ENCODE data around the gene KIRREL2. TPM values are rescaled to one million over a fixed set of nuclear protein-coding genes. Genes with fewer than 3 reads are reported as not detected.

Gene KIRREL2
- total RNA-seq, 4 donors from 2014 or later = not detected

- intact Hi-C loops (cut with DNase I; ENCODE audit: low total_unique reads) (no loop called here), in situ Hi-C loops (cut with MboI; ENCODE audit: low pct_ligation_motif_present in 1 of 4, low pct_unique_long_range_greater_than_20kb in 1 of 4, low sequenced_read_pairs in 3 of 4) (no loop called here)
- H3K9me3 ChIP-seq = no peaks in the 10 kb centered on the region
- no peak overlapping the region for H3K27ac ChIP-seq
- peaks cover 10 to 24% (median 20%) of the 10 kb centered on the region in 4 donors for H3K4me1 ChIP-seq
- 68 to 86% methylated on average over 4 to 12 of the region's 12 CpGs for WGBS, 2 donors (ENCODE audit: low coverage in 1 of 2)
- no peak overlapping the region for H3K4me3 ChIP-seq
- TF ChIP-seq EP300 (IDR thresholded peaks at IDR 0.05; ENCODE audit: low read depth) = no peak
- no peak for TF ChIP-seq POLR2A (IDR thresholded peaks at IDR 0.05)
- no peak for TF ChIP-seq CTCF (IDR thresholded peaks at IDR 0.05)
- no peak for TF ChIP-seq POLR2AphosphoS5 (IDR thresholded peaks at IDR 0.05)
- peaks cover 52% of the 10 kb centered on the region for H3K27me3 ChIP-seq
- no peaks in the 10 kb centered on the region for H3K36me3 ChIP-seq
- no peak for DNase-seq
Measured at GRCh38 chr19:35871611-35872010, 14.9 kb downstream of the KIRREL2 start.

- in situ Hi-C loops (cut with MboI; ENCODE audit: low pct_ligation_motif_present in 1 of 4, low pct_unique_long_range_greater_than_20kb in 1 of 4, low sequenced_read_pairs in 3 of 4) = no loop called here
- TF ChIP-seq CTCF (IDR thresholded peaks at IDR 0.05) = no peak
- no peak for TF ChIP-seq POLR2A (IDR thresholded peaks at IDR 0.05)
- no peak for TF ChIP-seq POLR2AphosphoS5 (IDR thresholded peaks at IDR 0.05)
- TF ChIP-seq EP300 (IDR thresholded peaks at IDR 0.05; ENCODE audit: low read depth) = no peak
- peaks cover 10 to 24% (median 20%) of the 10 kb centered on the region in 4 donors for H3K4me1 ChIP-seq
Measured at GRCh38 chr19:35872180-35872579, 15.5 kb downstream of the KIRREL2 start.

GRCh38 chr19:35874392-35874930 lies 17.8 kb downstream of the KIRREL2 start:
- no peaks in the 10 kb centered on the region for H3K9me3 ChIP-seq
- H3K36me3 ChIP-seq = no peaks in the 10 kb centered on the region
- no peak for TF ChIP-seq CTCF (IDR thresholded peaks at IDR 0.05)
- TF ChIP-seq POLR2A (IDR thresholded peaks at IDR 0.05) = no peak
- TF ChIP-seq EP300 (IDR thresholded peaks at IDR 0.05; ENCODE audit: low read depth) = no peak
- TF ChIP-seq POLR2AphosphoS5 (IDR thresholded peaks at IDR 0.05) = no peak
- H3K27me3 ChIP-seq = peaks cover 38% of the 10 kb centered on the region
- 84 to 95% methylated on average over 5 to 31 of the region's 32 CpGs for WGBS, 2 donors (ENCODE audit: low coverage in 1 of 2)
- DNase-seq = no peak
- no peak overlapping the region for H3K27ac ChIP-seq
- in situ Hi-C loops (cut with MboI; ENCODE audit: low pct_ligation_motif_present in 1 of 4, low pct_unique_long_range_greater_than_20kb in 1 of 4, low sequenced_read_pairs in 3 of 4) = no loop called here
- H3K4me3 ChIP-seq = no peak overlapping the region
- intact Hi-C loops (cut with DNase I; ENCODE audit: low total_unique reads) = no loop called here
- H3K4me1 ChIP-seq = peaks cover under 1 to 11% (median 6%) of the 10 kb centered on the region in 4 donors

More at GRCh38 chr19:35872180-35872579, 15.5 kb downstream of the KIRREL2 start:
- no peak for DNase-seq
- H3K27ac ChIP-seq = no peak overlapping the region
- H3K36me3 ChIP-seq = no peaks in the 10 kb centered on the region
- no peaks in the 10 kb centered on the region for H3K9me3 ChIP-seq
- H3K27me3 ChIP-seq = peaks cover 48% of the 10 kb centered on the region
- 81% methylated on average over 5 of the region's 5 CpGs; no CpG with 5 or more reads in 1 of the 2 donors for WGBS, 2 donors (ENCODE audit: low coverage in 1 of 2)
- intact Hi-C loops (cut with DNase I; ENCODE audit: low total_unique reads) = no loop called here
- H3K4me3 ChIP-seq = no peak overlapping the region

- no peaks in the 10 kb centered on the region for H3K36me3 ChIP-seq
- H3K9me3 ChIP-seq = no peaks in the 10 kb centered on the region
- no peak for DNase-seq
- no peak overlapping the region for H3K27ac ChIP-seq
- H3K4me1 ChIP-seq = peaks cover 0 to 4% (median 1%) of the 10 kb centered on the region in 4 donors
- 11 to 49% methylated on average over 3 to 23 of the region's 23 CpGs for WGBS, 2 donors (ENCODE audit: low coverage in 1 of 2)
- in situ Hi-C loops (cut with MboI; ENCODE audit: low pct_ligation_motif_present in 1 of 4, low pct_unique_long_range_greater_than_20kb in 1 of 4, low sequenced_read_pairs in 3 of 4) (no loop called here), intact Hi-C loops (cut with DNase I; ENCODE audit: low total_unique reads) (no loop called here)
- peaks cover 14% of the 10 kb centered on the region for H3K27me3 ChIP-seq
- no peak for TF ChIP-seq CTCF (IDR thresholded peaks at IDR 0.05)
- no peak for TF ChIP-seq POLR2AphosphoS5 (IDR thresholded peaks at IDR 0.05)
- TF ChIP-seq POLR2A (IDR thresholded peaks at IDR 0.05) = no peak
- no peak for TF ChIP-seq EP300 (IDR thresholded peaks at IDR 0.05; ENCODE audit: low read depth)
- no peak overlapping the region for H3K4me3 ChIP-seq
Measured at GRCh38 chr19:35879068-35879467, 22.4 kb downstream of the KIRREL2 start.

All from transverse colon (tissue), 4 donors.